GM10248 (cell line): ENCODE measurements around the gene DIABLO.

Source experiments
- CTCF ChIA-PET: fragments of 300-600 bp; sonication (Branson Sonifier 250); formaldehyde crosslinking; extraction: SDS; loops from one replicate; lab custom pipeline; 2021; ENCODE audit warnings: antibody characterized with exemption; lab: Yijun Ruan, JAX
- POLR2A ChIA-PET: fragments of 350-650 bp; sonication (Branson Sonifier 250); formaldehyde crosslinking; extraction: SDS; loops from one replicate; lab custom pipeline; 2020; ENCODE audit warnings: antibody characterized with exemption; lab: Yijun Ruan, JAX
- DNase-seq: peaks from one replicate; pipeline ENCODE4 v3.0.0; 2012; ENCODE audit errors: extremely low spot score
- CTCF ChIP-seq: IDR thresholded peaks from 2 replicates; pipeline ENCODE4 v1.5.1; 2012; ENCODE audit warnings: mild to moderate bottlenecking, low read depth; ENCODE audit errors: extremely low read depth, missing control alignments, control extremely low read depth

The DIABLO gene

GRCh38 chr12:122190842-122191668 is 34.8 kb downstream of the DIABLO start:
- CTCF ChIA-PET = interaction anchor here (0.6 to 6.7 kb wide), 28 partner anchors 11 to 379 kb away, joined by 3 to 73 read pairs (median 4); partner anchors contain the start of gene B3GNT4
- POLR2A ChIA-PET = no interaction called here
- peak; percentile 87 for TF ChIP-seq CTCF
- peak; percentile 86 for DNase-seq

- ChIA-PET POLR2A (no interaction called here), CTCF (interaction anchor here (0.8 to 6.7 kb wide), 21 partner anchors 11 to 378 kb away, joined by 3 to 73 read pairs (median 5); partner anchors contain the start of gene B3GNT4)
- no peak for TF ChIP-seq CTCF
- no peak for DNase-seq
Measured at GRCh38 chr12:122189626-122190475, 36.0 kb downstream of the DIABLO start.

- TF ChIP-seq CTCF = no peak
- POLR2A ChIA-PET = no interaction called here
- CTCF ChIA-PET = no interaction called here
- no peak for DNase-seq
Measured at GRCh38 chr12:122187466-122187865, 38.4 kb downstream of the DIABLO start.

GRCh38 chr12:122185494-122186082 is 40.3 kb downstream of the DIABLO start:
- DNase-seq = no peak
- TF ChIP-seq CTCF = no peak
- POLR2A ChIA-PET = no interaction called here
- CTCF ChIA-PET = interaction anchor here (1.2 kb wide), 1 partner anchor 26 kb away, joined by 3 read pairs; no protein-coding TSS in a partner anchor

GRCh38 chr12:122185079-122185478 is 40.8 kb downstream of the DIABLO start:
- ChIA-PET POLR2A (interaction anchor here (0.6 kb wide), 1 partner anchor 34 kb away, joined by 3 read pairs; no protein-coding TSS in a partner anchor), CTCF (no interaction called here)
- DNase-seq = no peak
- TF ChIP-seq CTCF = no peak

GRCh38 chr12:122184517-122184916 is 41.3 kb downstream of the DIABLO start:
- DNase-seq = no peak
- POLR2A ChIA-PET = interaction anchor here (0.6 kb wide), 1 partner anchor 35 kb away, joined by 3 read pairs; no protein-coding TSS in a partner anchor
- TF ChIP-seq CTCF = no peak
- CTCF ChIA-PET = no interaction called here
